IPS-15b (cell line): Measurements from ENCODE around the gene RBPMS2.

Experiments used
- H3K27me3 ChIP-seq: one replicate; pipeline ENCODE4 v1.6.1; 2013; ENCODE audit warnings: low read length; ENCODE audit not compliant: control insufficient read depth, insufficient read depth
- H3K36me3 ChIP-seq: one replicate; pipeline ENCODE4 v1.6.1; 2013; ENCODE audit warnings: low read length; ENCODE audit not compliant: control insufficient read depth, insufficient read depth
- H3K4me1 ChIP-seq: one replicate; pipeline ENCODE4 v1.6.1; 2013; ENCODE audit warnings: mild to moderate bottlenecking, low read length; ENCODE audit not compliant: control insufficient read depth, insufficient read depth
- H3K4me3 ChIP-seq: one replicate; pipeline ENCODE4 v1.5.1; 2013; ENCODE audit warnings: low read depth, low read length
- H3K9ac ChIP-seq: one replicate; pipeline ENCODE4 v1.6.1; 2013; ENCODE audit warnings: low read depth, mild to moderate bottlenecking, low read length
- H3K9me3 ChIP-seq: one replicate; pipeline ENCODE4 v1.6.1; 2013; ENCODE audit warnings: mild to moderate bottlenecking, low read length; ENCODE audit not compliant: control insufficient read depth, insufficient read depth

RBPMS2 gene

DNA sequence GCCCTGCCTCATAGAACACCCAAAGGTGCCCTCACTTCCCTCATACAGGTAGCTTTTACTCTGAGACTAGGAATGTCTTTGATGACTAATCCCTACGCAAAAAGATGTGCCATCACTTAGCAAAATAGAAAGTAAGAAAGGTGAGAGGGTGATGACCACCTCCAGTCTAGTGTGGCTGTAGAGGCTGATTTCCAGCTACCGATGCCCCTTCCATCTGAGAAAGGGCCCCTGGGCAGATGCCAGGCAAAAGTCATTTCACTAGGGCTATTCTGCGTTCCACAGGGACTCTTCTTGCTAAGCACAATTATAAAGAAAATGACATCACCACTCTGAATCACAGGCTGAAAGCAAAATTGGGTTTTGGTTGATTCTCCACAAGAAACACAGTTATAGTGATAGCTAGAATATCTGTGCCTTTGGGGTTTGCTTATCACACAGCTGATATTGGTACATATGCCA is 77.4 kb downstream of the RBPMS2 start:
- Histone ChIP-seq H3K9me3 (no peaks in the 10 kb centered on the region), H3K4me3 (no peak overlapping the region), H3K36me3 (peaks cover 8% of the 10 kb centered on the region), H3K9ac (no peak overlapping the region), H3K4me1 (peaks cover 32% of the 10 kb centered on the region), H3K27me3 (no peaks in the 10 kb centered on the region)

DNA sequence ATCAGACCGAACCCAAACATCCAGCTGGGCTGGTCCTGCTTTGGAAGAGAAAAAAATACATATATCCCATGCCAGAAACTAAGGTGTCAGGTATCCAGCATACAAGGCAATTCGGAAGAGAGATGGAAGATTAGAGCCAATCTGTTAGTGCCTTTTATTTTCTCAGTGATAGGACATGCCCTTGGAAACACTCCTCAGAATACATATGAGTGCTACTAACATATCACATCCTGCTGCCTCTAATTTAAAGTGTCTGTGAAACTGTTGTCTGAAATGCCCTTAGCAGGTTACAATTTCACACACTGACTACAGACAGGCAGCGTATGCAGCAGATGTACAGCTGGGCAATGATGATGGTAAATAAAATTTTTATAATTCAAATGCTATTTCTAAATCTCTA is 78.9 kb downstream of the RBPMS2 start:
- Histone ChIP-seq H3K4me3 (no peak overlapping the region), H3K9me3 (no peaks in the 10 kb centered on the region), H3K9ac (no peak overlapping the region), H3K36me3 (peaks cover 15% of the 10 kb centered on the region), H3K4me1 (peaks cover 32% of the 10 kb centered on the region), H3K27me3 (no peaks in the 10 kb centered on the region)

DNA sequence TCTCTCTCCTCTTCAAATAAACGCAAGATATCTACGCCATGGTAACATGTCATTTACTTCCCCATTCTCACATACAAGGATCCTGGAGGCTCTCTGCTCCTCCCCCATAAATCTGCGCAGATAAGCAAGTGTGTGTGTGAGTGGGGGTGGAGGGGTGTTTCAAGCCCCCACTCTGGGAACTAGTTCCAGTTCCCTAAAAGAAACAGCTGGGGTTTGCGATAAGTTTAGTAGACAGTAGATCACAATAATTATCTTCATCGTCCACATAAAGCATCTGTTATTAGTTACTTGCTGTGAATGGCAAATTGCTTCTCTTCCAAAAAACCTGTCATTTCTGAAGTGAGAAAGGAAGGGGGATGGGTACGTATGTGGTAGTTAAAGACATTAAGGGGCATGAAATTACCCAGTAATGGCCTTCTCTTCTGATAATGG is 79.8 kb downstream of the RBPMS2 start:
- H3K27me3 ChIP-seq, result no peaks in the 10 kb centered on the region
- no peak overlapping the region for H3K9ac ChIP-seq
- H3K4me1 ChIP-seq, result peaks cover 29% of the 10 kb centered on the region
- H3K4me3 ChIP-seq, result no peak overlapping the region
- peaks cover 20% of the 10 kb centered on the region for H3K36me3 ChIP-seq
- H3K9me3 ChIP-seq, result no peaks in the 10 kb centered on the region

DNA sequence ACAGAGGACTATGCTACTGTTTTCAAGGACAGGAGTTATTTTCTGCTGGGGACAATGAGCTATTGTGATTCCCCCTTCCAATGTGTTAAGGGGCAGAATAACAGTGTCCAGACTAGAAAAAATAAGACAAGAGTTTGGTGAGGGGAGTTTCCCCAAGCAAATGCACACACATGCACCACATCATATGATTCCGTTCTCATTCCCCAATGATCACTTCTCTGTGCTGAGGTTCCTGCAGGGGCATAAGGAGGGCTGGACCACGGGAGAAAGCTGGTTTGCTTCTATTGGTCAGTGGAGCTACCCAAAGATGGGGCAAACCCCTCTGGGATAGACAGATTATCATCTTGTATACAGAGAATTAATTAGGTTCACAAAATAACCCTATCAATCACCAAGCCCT is 80.6 kb downstream of the RBPMS2 start:
- H3K27me3 ChIP-seq, result no peaks in the 10 kb centered on the region
- no peaks in the 10 kb centered on the region for H3K9me3 ChIP-seq
- peaks cover 24% of the 10 kb centered on the region for H3K36me3 ChIP-seq
- no peak overlapping the region for H3K9ac ChIP-seq
- peaks cover 29% of the 10 kb centered on the region for H3K4me1 ChIP-seq
- no peak overlapping the region for H3K4me3 ChIP-seq

DNA sequence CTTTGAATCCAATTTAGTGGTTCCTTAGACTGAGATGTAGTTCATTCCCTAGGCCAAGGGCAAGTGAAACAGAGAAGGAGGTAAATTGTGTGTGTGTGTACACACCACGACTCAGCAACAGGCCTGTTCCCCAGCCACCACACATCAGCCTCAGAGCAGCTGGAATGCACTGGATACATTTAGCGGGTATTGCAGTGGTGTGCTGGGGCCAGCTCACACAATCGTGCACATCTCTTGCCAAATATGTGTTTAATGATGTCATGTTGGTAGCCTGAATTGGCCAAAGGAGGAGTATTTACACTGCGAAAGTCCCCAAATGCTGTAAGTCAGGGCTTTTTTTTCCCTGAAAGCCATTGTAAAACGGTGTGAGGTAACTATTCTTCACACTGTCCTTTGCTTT is 82.3 kb downstream of the RBPMS2 start:
- Histone ChIP-seq H3K4me1 (peaks cover 20% of the 10 kb centered on the region), H3K36me3 (peaks cover 36% of the 10 kb centered on the region)

DNA sequence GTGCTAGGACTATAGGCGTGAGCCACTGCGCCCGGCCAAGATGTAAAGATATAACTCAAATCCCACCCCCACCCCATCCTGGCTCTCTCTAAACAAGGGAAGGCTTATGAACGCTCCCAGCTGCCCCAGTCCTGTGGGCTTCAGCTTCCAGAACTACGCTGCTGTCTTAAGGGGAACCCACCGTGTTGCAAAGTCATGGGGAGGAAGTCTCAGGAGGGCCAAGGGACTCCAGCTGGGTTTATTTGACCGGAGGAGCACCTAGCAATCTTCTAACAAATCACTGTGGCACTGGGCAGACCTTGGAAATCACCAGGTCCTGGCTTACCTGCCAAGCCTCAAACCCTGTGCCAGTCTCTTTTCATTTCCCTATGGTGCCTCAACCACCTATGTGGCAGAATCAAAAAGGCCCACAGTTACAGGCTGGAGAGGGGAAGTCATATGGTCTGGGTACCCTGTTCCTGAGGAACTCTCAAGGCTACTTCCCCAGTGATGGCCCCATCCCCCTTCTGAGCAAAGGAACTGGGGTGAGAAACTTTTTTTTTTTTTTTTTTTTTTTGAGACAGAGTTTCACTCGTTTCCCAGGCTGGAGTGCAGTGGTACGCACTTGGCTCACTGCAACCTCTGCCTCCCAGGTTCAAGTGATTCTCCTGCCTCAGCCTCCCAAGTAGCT is 83.4 kb downstream of the RBPMS2 start:
- Histone ChIP-seq H3K36me3 (peaks cover 36% of the 10 kb centered on the region), H3K4me1 (peaks cover 14% of the 10 kb centered on the region), H3K9ac (no peak overlapping the region), H3K4me3 (no peak overlapping the region), H3K27me3 (no peaks in the 10 kb centered on the region), H3K9me3 (no peaks in the 10 kb centered on the region)

More for the DNA sequence above, 82.3 kb downstream of the RBPMS2 start:
- no peak overlapping the region for H3K4me3 ChIP-seq
- no peaks in the 10 kb centered on the region for H3K27me3 ChIP-seq
- no peaks in the 10 kb centered on the region for H3K9me3 ChIP-seq
- H3K9ac ChIP-seq, result no peak overlapping the region

DNA sequence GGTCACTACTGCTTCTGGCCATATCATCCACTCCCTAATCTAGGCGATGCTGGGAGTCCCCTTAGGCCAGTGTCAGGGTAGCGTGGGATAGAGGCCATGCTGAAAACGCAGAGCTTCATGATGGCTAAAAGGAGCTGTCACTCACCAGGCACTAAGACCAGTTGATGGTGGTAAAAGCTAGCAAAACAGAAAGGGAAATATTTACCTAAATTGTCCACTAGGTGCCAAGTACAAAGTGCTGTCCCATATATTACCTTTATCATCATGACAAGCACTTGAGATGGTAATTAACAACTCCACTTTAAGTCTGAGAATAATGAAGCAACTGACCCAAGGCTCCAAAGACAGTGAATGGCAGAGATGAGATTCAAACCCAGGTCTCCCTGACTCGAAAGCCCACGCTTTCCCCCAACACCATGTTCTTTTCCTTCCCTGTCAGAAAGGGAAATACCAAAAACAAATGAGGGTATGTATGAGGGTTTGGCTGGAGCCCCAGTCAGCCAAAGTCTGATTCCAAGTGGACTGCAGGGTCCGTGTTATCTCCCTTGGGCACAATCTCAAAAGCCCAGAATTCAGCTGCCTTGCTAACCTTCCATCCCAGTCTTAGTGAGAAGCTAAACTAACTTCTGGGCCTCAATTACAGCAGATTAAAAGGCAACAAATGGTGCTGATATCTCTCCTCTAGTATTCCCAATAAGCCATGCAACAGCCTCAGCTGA is 84.7 kb downstream of the RBPMS2 start:
- H3K27me3 ChIP-seq, result no peaks in the 10 kb centered on the region
- peaks cover 7% of the 10 kb centered on the region for H3K4me1 ChIP-seq
- H3K4me3 ChIP-seq, result no peak overlapping the region
- no peak overlapping the region for H3K9ac ChIP-seq
- H3K36me3 ChIP-seq, result peaks cover 40% of the 10 kb centered on the region
- no peaks in the 10 kb centered on the region for H3K9me3 ChIP-seq

DNA sequence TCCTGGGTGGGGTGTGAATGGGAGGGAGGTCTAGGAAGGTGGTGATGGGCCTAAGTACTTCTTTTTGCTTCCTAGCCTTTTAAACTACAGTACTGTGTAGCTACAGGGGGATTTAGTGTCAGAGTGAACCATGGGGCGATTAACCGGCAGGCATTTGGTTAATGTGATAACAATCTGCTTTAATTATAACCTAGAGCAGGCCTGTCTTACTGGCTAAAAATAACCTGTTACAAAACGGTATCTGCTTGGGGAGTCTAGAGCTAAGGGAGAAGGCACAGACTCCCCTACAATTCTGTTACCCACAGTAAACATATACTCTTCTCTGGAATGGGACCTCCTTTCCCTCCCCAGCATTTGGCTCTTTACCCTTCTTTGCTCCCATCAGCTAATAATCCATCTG is 85.4 kb downstream of the RBPMS2 start:
- Histone ChIP-seq H3K36me3 (peaks cover 36% of the 10 kb centered on the region), H3K4me1 (peaks cover 4% of the 10 kb centered on the region), H3K9ac (no peak overlapping the region), H3K27me3 (no peaks in the 10 kb centered on the region), H3K4me3 (no peak overlapping the region), H3K9me3 (no peaks in the 10 kb centered on the region)
